Pancreas (tissue), 10 donors: ENCODE data around the gene TNRC18. TPM values are rescaled to one million over a fixed set of nuclear protein-coding genes. Genes with fewer than 3 reads are reported as not detected.

ENCODE experiments used
- ATAC-seq, 4 donors: fragments of 200-7000 bp; cut with Tn5 transposase; one replicate each; pipeline versions ENCODE4 v1.8.0 to v1.9.1; 2020; ENCODE audit warnings: mild to moderate bottlenecking in 4 of 4, moderate library complexity in 4 of 4
- DNase-seq, 6 donors: peaks; one replicate each; pipeline ENCODE4 v3.0.0-alpha.2; 2020
- FAIRE-seq: peaks from 2 replicates; lab custom pipeline; 2012; peaks lifted over from hg19 to GRCh38; lab: Jason Lieb, UNC
- H3K27ac ChIP-seq, 4 donors: fragments of 200-600 bp; sonication (generic); 1 replicate in 3 of 4; 2 replicates in 1 of 4; pipeline versions ENCODE4 v1.5.0 to v1.8.0; 2020
- H3K27me3 ChIP-seq, 4 donors: fragments of 200-600 bp; one replicate each; pipeline ENCODE4 v1.8.0; 2021
- H3K36me3 ChIP-seq, 3 donors: fragments of 200-600 bp; sonication (generic) in 1 of 3; one replicate each; pipeline versions ENCODE4 v1.5.0 to v1.8.0; 2020 to 2021
- H3K4me1 ChIP-seq, 3 donors: fragments of 200-600 bp; one replicate each; pipeline ENCODE4 v1.8.0; 2021
- H3K4me3 ChIP-seq, 4 donors: fragments of 200-600 bp; sonication (generic) in 2 of 4; one replicate each; pipeline versions ENCODE4 v1.5.0 to v1.8.0; 2020 to 2021
- H3K9me3 ChIP-seq, 4 donors: fragments of 200-600 bp; one replicate each; pipeline ENCODE4 v1.8.0; 2021
- CTCF ChIP-seq, 4 donors: fragments of 200-600 bp; sonication (generic) in 3 of 4; IDR thresholded peaks; one replicate each; pipeline versions ENCODE4 v1.5.0 to v1.8.0; 2021; ENCODE audit warnings: antibody characterized with exemption in 4 of 4
- WGBS, 2 donors: extraction: QIAGEN DNeasy Blood & Tissue Kit; methylation state at CpG; one replicate each; pipeline ENCODE4 v1.1.7; 2013; 5-methylcytosine and 5-hydroxymethylcytosine counted together
- intact Hi-C, 3 donors: fragments of 100-400 bp; cut with DNase I; formaldehyde crosslinking; loops; one replicate each; pipeline versions ENCODE4 v1.11.1 to v1.14.2; 2022
- polyA plus RNA-seq, 2 donors: library from polyadenylated mRNA; stranded (reverse); fragments of 200-250 nt; gene quantifications; one replicate each; pipeline ENCODE4 v1.2.3, GENCODE V29; 2013
- total RNA-seq, 6 donors: library from RNA; stranded (reverse); fragmentation: NEBNext Ultra II Directional in 4 of 6; extraction: Animal tissue kit (Norgen Biotek cat#: 25700) in 4 of 6; gene quantifications; one replicate each; pipeline versions ENCODE4 v1.2.1 to v1.2.4, GENCODE V29; 2021 to 2023
- donor health status: healthy with polysubstance abuse.
- donor health status: DM: no; HTN: no; CAD: no; lungs with moderate emphysema.
- donor health status: DM: no; HTN: no; CAD: no.
- donor health status: control.
- donor health status: control.
- donor health status: Bipolar disorder and iron deficiency.
- donor health status: DM: yes; HTN: yes; CAD: no.
- donor health status: DM: no; HTN: no; CAD: no.
- donor health status: DM: no; HTN: no; CAD: no.
- donor health status: DM: yes; HTN: yes; CAD: no.

The TNRC18 gene
- total and polyA plus RNA-seq, 8 donors = 30.1 to 80.6 (median 36.9) TPM

GRCh38 chr7:5359344-5359743 is 64.3 kb downstream of the TNRC18 start:
- no peak for TF ChIP-seq CTCF (IDR thresholded peaks at IDR 0.05)
- H3K27me3 ChIP-seq = no peaks in the 10 kb centered on the region
- H3K27ac ChIP-seq = no peak overlapping the region
- intact Hi-C loops = no loop called here
- FAIRE-seq (no peak), ATAC-seq (no peak), DNase-seq (no peak)
- H3K4me3 ChIP-seq = no peak overlapping the region
- peaks cover 0 to 6% (median 3%) of the 10 kb centered on the region in 3 donors for H3K4me1 ChIP-seq
- H3K36me3 ChIP-seq = peaks cover 6 to 70% (median 31%) of the 10 kb centered on the region in 3 donors
- 84 to 90% methylated on average over 9 of the region's 9 CpGs for WGBS, 2 donors
- H3K9me3 ChIP-seq = no peaks in the 10 kb centered on the region

GRCh38 chr7:5357951-5358350 is 65.7 kb downstream of the TNRC18 start:
- ATAC-seq (no peak), DNase-seq (no peak), FAIRE-seq (no peak)
- Histone ChIP-seq H3K27ac (no peak overlapping the region), H3K4me1 (peaks cover 0 to 6% (median 3%) of the 10 kb centered on the region in 3 donors), H3K4me3 (no peak overlapping the region), H3K27me3 (no peaks in the 10 kb centered on the region), H3K9me3 (no peaks in the 10 kb centered on the region), H3K36me3 (peaks cover 6 to 72% (median 31%) of the 10 kb centered on the region in 3 donors)
- intact Hi-C loops = no loop called here
- no peak for TF ChIP-seq CTCF (IDR thresholded peaks at IDR 0.05)
- WGBS, 2 donors = 85 to 87% methylated on average over 10 of the region's 10 CpGs

GRCh38 chr7:5356751-5357119 is 66.9 kb downstream of the TNRC18 start:
- TF ChIP-seq CTCF (IDR thresholded peaks at IDR 0.05) = no peak
- no peak overlapping the region for H3K27ac ChIP-seq
- H3K9me3 ChIP-seq = no peaks in the 10 kb centered on the region
- H3K4me3 ChIP-seq = no peak overlapping the region
- no peak for ATAC-seq
- peaks cover 0 to 6% (median 3%) of the 10 kb centered on the region in 3 donors for H3K4me1 ChIP-seq
- peaks cover 6 to 69% (median 31%) of the 10 kb centered on the region in 3 donors for H3K36me3 ChIP-seq
- intact Hi-C loops = no loop called here
- DNase-seq = peak in 1 of 6 donors; percentile 47
- WGBS, 2 donors = 85 to 86% methylated on average over 13 to 16 of the region's 16 CpGs
- no peak for FAIRE-seq
- H3K27me3 ChIP-seq = no peaks in the 10 kb centered on the region

GRCh38 chr7:5354460-5355232 is 69.0 kb downstream of the TNRC18 start:
- Histone ChIP-seq H3K27me3 (no peaks in the 10 kb centered on the region), H3K4me3 (no peak overlapping the region), H3K4me1 (peaks cover 0 to 6% (median 3%) of the 10 kb centered on the region in 3 donors), H3K27ac (peak overlapping the region in 3 of 4 donors; percentile 5 to 48 (median 29)), H3K36me3 (peaks cover 6 to 66% (median 18%) of the 10 kb centered on the region in 3 donors), H3K9me3 (no peaks in the 10 kb centered on the region)
- no peak for TF ChIP-seq CTCF (IDR thresholded peaks at IDR 0.05)
- intact Hi-C loops = no loop called here
- 12 to 35% methylated on average over 17 of the region's 17 CpGs for WGBS, 2 donors
- ATAC-seq (peak; percentile 79 to 96 (median 88)), DNase-seq (peak; percentile 56 to 75 (median 65)), FAIRE-seq (no peak)
